Epithelial cell of proximal tubule (primary cell): ENCODE data around the gene B3GALNT1. TPM values are rescaled to one million over a fixed set of nuclear protein-coding genes. Genes with fewer than 3 reads are reported as not detected.

ENCODE experiments used
- total RNA-seq: library from RNA; depleted of rRNA; stranded (reverse); fragments of >200 nt; gene quantifications from 2 replicates; pipeline ENCODE4 v1.2.3, GENCODE V29; 2015

The B3GALNT1 gene
- total RNA-seq, 1 donor from 2014 or later: 17.1 TPM

Other genes with a start within 250 kb of the B3GALNT1 start
- gene NMD3, start 116.0 kb upstream of the B3GALNT1 start, total RNA-seq: 40.2 and 57.8 TPM in 2 replicates